Hematopoietic multipotent progenitor cell treated with erythropoietin and hydrocortisone succinate and interleukin-3 and kit ligand, for 17 days (in vitro differentiated cells): ENCODE results near the gene CXorf65.

Source experiments
- DNase-seq: peaks from one replicate; pipeline ENCODE4 v3.0.0-alpha.2; 2015; ENCODE audit warnings: low spot score

The CXorf65 gene

DNA sequence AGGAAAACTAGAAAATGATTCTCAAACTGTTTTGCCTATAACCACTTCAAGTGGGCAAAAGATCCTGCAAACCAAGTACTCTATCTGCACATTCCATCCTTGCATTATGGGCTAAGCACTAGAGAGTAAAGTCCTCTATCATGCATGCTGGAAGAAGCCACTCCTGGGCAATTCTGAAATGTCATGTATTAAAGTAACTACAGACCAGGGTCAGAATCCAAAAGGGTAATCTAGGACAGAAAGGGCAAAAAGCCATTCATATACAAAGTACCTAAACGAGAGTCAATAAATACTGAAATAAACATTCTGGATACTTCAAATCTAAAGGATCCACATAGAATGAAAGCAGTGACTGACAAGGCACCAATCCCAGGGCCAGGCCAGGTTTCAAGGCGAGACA, 39.5 kb downstream of the CXorf65 start:
- no peak for DNase-seq

DNA sequence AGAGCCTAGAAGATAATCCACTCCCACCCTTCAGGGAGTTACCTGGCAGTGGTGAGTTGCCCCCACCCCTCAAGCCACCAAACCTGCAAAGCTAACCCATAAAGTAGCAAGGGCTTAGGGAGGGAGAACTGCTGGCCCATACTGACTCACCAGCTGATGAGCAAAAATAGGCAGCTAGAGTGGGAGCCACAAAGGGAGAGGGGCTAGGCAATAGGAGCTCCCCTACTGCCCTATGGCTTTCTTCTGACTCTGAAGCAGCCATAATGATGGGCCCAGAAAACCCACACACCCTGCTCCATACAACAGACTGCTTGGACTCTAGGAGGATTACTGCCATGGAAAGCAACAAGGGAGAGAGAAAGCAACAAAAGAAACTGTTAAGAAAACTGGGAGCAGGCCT, 46.4 kb downstream of the CXorf65 start:
- DNase-seq, result no peak

DNA sequence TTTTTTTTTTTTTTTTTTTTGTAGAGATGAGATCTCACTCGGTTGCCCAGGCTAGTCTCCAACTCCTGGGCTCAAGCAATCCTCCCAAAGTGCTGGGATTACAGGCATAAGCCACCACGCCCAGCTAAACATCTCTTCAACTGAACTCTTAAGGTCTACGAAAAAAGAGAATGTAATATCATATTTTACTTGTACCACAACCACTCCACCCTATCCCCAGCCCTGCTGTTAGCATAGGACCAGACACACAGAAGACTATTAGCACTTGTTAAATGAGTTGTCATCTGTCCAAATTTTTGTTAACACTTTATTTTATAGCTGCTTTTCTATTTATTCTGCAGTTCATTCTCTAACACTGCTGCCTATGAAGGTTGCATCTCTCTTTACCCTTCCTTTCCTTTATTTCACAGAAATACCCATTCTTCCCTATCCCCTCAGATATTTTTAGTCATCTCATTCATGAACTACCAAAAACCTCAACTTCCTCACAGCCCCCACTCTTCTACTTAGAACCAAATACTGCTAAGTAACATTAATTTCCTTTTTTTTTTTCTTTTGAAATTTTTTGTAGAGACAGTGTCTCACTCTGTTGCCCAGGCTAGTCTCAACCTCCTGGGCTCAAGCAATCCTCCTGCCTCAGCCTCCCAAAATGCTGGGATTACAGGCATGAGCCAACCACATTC, 48.6 kb downstream of the CXorf65 start:
- no peak for DNase-seq

DNA sequence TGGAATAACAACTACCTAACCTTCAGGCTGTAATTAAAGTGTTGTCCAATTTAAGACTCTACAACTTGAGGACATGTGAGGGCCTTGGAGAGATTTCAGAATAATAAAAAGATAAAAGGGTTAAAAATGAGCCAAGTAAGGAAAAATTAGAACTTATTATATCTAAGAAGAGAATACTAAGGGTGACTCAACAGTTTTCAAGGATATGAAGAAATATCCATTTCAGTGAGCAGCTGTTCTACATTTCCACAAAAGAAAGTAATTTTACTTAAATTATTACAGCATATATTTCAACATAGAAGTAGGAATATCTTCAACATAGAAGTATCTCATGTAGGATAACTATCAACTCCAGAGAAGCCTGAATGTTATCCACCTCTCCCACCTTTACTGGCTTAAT, 49.7 kb downstream of the CXorf65 start:
- no peak for DNase-seq
